K562 (cell line): ENCODE results near the gene C19orf85. TPM values are rescaled to one million over a fixed set of nuclear protein-coding genes. Genes with fewer than 3 reads are reported as not detected.

Source experiments
- BRCA1 ChIP-seq, 2 experiments: fragments of 450-650 bp in 1 of 2; sonication (generic) in 1 of 2; formaldehyde crosslinking in 1 of 2; IDR thresholded peaks; 2 replicates each; pipeline versions ENCODE4 v1.5.0 to v1.6.1; 2017 to 2020; ENCODE audit warnings: mild to moderate bottlenecking in 1 of 2, missing genetic modification reagents in 1 of 2
- CBX1 ChIP-seq: sonication (generic); IDR thresholded peaks from 2 replicates; pipeline ENCODE4 v1.6.1; 2016; ENCODE audit warnings: antibody characterized with exemption, low read depth, mild to moderate bottlenecking
- ELF1 ChIP-seq: fragments of 200-800 bp; sonication (Bioruptor generic); IDR thresholded peaks from 2 replicates; pipeline ENCODE4 v1.6.1; 2016; ENCODE audit warnings: missing genetic modification characterization, missing compliant biosample characterization
- NCOR1 ChIP-seq: fragments of 450-650 bp; IDR thresholded peaks from 2 replicates; pipeline ENCODE4 v1.6.1; 2016; ENCODE audit warnings: mild to moderate bottlenecking, moderate library complexity
- NELFE ChIP-seq: IDR thresholded peaks from 2 replicates; pipeline ENCODE4 v1.6.1; 2011; ENCODE audit warnings: mild to moderate bottlenecking; ENCODE audit not compliant: insufficient read depth, insufficient read length
- RFX7 ChIP-seq: fragments of 250-450 bp; sonication (Bioruptor Pico); IDR thresholded peaks from 2 replicates; pipeline ENCODE4 v1.5.1; 2021; ENCODE audit warnings: mild to moderate bottlenecking
- ZEB2 ChIP-seq: fragments of 450-650 bp; IDR thresholded peaks from 2 replicates; pipeline ENCODE4 v1.6.1; 2016
- ZNF347 ChIP-seq: fragments of 450-650 bp; formaldehyde crosslinking; IDR thresholded peaks from 2 replicates; pipeline ENCODE4 v1.4.0; 2020; ENCODE audit warnings: low read depth, mild to moderate bottlenecking, moderate library complexity
- ZNF707 ChIP-seq: fragments of 250-450 bp; sonication (Bioruptor Pico); conservative IDR thresholded peaks from 2 replicates; pipeline ENCODE4 v1.8.0; 2022; ENCODE audit warnings: inconsistent platforms, mild to moderate bottlenecking, moderate library complexity
- ZNF76 ChIP-seq: fragments of 250-450 bp; sonication (Bioruptor Pico); IDR thresholded peaks from 2 replicates; pipeline ENCODE4 v1.4.0; 2020; ENCODE audit warnings: mild to moderate bottlenecking, moderate library complexity, borderline replicate concordance
- polyA plus RNA-seq, 8 experiments: library from polyadenylated mRNA; depleted of rRNA in 4 of 8; stranded (reverse) in 5 of 8; unstranded in 3 of 8; fragments of >200 nt; fragmentation: Nextera tagmentation in 2 of 8; fragmentation: Illumina TruSeq in 1 of 8; extraction: Ambion mirVana in 2 of 8; extraction: Trizol in 1 of 8; gene quantifications; 2 replicates each; pipeline versions ENCODE4 v1.2.1 to v1.2.3, GENCODE V29; 2011 to 2014; ENCODE audit warnings: inconsistent platforms in 1 of 8, missing spikeins in 1 of 8
- total RNA-seq, 7 experiments: library from RNA; depleted of rRNA in 6 of 7; stranded (reverse); fragments of >200 nt in 6 of 7; fragmentation: Illumina TruSeq in 2 of 7; extraction: Trizol in 2 of 7; gene quantifications; 2 replicates each; pipeline versions ENCODE4 v1.2.1 to v1.2.3, GENCODE V29; 2011 to 2021; ENCODE audit warnings: low replicate concordance in 1 of 7
- TF ChIP-seq, protein P1 (sequence below), 2 experiments: fragments of 450-650 bp; IDR thresholded peaks; 2 replicates each; pipeline ENCODE4 v1.6.1; 2018; ENCODE audit warnings: mild to moderate bottlenecking in 2 of 2, low read depth in 1 of 2; ENCODE audit not compliant: partially characterized antibody in 2 of 2
- TF ChIP-seq, protein P2 (sequence below), 2 experiments: IDR thresholded peaks; 2 replicates each; pipeline ENCODE4 v1.6.1; 2011; ENCODE audit warnings: borderline replicate concordance in 1 of 2, control low read depth in 1 of 2, low read depth in 1 of 2, low read length in 1 of 2, mild to moderate bottlenecking in 1 of 2, mixed read lengths in 1 of 2, moderate library complexity in 1 of 2; ENCODE audit not compliant: insufficient read depth in 1 of 2, insufficient read length in 1 of 2, poor library complexity in 1 of 2, severe bottlenecking in 1 of 2; ENCODE audit errors: extremely low read depth in 1 of 2
- TF ChIP-seq, protein P3 (sequence below): fragments of 250-450 bp; sonication (Bioruptor Pico); IDR thresholded peaks from 2 replicates; pipeline ENCODE4 v1.4.0; 2020; ENCODE audit warnings: mild to moderate bottlenecking, moderate library complexity

C19orf85 gene
- total and polyA plus RNA-seq, 9 of the 15 experiments (the other 6 are each of a cell fraction or from before 2014, with no cell fraction given), result not detected

DNA sequence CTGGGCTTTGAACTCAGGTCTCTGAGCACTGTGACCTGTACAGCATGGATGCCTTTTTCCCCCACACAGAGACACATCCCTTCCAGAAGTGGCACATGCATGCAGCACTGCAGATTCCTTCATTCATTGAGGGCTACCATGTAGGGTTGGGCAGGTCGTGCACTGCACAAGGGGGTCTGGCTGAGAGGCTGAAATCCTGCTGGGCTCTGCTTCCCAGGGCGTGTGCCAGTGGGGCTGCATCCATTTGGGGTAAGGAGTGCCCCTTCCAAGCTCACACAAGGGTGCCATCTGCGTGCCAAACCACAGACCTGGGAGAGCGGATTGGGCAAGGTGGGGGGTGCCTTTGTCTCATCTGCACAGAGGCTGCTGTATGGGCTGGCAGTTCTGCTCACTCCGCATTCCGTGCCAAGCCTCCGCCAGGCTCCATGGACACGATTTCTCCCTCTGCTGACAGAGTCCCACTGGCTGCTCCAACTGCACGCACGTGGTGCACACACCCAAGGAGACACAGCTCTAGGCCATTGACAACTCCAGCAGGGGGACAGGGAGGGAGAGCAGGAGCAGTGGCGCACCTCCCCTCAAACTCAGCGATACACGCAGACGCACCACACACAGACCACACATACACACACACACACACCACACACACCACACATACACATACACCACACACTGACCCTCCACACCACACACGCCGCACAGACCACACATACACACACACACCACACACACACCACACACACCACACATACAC is 17.0 kb downstream of the C19orf85 start (continued):
- TF ChIP-seq NCOR1 (no peak), NELFE (no peak), RFX7 (no peak), ZNF347 (CRISPR knock-in tag) (no peak), ELF1 (tag) (no peak), ZNF76 (no peak), BRCA1 (IDR thresholded peaks at IDR 0.05) (no peak), BRCA1 (CRISPR knock-in tag; IDR thresholded peaks at IDR 0.05) (0 out of 2 replicates have a peak, but pooled peaks have one; percentile 65), ZNF707 (CRISPR knock-in tag) (no peak), CBX1 (no peak), ZEB2 (no peak)
- TF ChIP-seq, protein P1, sequence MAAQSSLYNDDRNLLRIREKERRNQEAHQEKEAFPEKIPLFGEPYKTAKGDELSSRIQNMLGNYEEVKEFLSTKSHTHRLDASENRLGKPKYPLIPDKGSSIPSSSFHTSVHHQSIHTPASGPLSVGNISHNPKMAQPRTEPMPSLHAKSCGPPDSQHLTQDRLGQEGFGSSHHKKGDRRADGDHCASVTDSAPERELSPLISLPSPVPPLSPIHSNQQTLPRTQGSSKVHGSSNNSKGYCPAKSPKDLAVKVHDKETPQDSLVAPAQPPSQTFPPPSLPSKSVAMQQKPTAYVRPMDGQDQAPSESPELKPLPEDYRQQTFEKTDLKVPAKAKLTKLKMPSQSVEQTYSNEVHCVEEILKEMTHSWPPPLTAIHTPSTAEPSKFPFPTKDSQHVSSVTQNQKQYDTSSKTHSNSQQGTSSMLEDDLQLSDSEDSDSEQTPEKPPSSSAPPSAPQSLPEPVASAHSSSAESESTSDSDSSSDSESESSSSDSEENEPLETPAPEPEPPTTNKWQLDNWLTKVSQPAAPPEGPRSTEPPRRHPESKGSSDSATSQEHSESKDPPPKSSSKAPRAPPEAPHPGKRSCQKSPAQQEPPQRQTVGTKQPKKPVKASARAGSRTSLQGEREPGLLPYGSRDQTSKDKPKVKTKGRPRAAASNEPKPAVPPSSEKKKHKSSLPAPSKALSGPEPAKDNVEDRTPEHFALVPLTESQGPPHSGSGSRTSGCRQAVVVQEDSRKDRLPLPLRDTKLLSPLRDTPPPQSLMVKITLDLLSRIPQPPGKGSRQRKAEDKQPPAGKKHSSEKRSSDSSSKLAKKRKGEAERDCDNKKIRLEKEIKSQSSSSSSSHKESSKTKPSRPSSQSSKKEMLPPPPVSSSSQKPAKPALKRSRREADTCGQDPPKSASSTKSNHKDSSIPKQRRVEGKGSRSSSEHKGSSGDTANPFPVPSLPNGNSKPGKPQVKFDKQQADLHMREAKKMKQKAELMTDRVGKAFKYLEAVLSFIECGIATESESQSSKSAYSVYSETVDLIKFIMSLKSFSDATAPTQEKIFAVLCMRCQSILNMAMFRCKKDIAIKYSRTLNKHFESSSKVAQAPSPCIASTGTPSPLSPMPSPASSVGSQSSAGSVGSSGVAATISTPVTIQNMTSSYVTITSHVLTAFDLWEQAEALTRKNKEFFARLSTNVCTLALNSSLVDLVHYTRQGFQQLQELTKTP (IDR thresholded peaks at IDR 0.05; ENCODE audit: low read depth in 1 of 2, partially characterized antibody in 2 of 2), result no peak
- TF ChIP-seq, protein P2, sequence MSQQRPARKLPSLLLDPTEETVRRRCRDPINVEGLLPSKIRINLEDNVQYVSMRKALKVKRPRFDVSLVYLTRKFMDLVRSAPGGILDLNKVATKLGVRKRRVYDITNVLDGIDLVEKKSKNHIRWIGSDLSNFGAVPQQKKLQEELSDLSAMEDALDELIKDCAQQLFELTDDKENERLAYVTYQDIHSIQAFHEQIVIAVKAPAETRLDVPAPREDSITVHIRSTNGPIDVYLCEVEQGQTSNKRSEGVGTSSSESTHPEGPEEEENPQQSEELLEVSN (IDR thresholded peaks at IDR 0.05; ENCODE audit: borderline replicate concordance in 1 of 2, extremely low read depth in 1 of 2, insufficient read depth in 1 of 2, insufficient read length in 1 of 2, low read depth in 1 of 2, low read length in 1 of 2, poor library complexity in 1 of 2, severe bottlenecking in 1 of 2), result peak; percentile 45 to 61
- TF ChIP-seq, protein P3, sequence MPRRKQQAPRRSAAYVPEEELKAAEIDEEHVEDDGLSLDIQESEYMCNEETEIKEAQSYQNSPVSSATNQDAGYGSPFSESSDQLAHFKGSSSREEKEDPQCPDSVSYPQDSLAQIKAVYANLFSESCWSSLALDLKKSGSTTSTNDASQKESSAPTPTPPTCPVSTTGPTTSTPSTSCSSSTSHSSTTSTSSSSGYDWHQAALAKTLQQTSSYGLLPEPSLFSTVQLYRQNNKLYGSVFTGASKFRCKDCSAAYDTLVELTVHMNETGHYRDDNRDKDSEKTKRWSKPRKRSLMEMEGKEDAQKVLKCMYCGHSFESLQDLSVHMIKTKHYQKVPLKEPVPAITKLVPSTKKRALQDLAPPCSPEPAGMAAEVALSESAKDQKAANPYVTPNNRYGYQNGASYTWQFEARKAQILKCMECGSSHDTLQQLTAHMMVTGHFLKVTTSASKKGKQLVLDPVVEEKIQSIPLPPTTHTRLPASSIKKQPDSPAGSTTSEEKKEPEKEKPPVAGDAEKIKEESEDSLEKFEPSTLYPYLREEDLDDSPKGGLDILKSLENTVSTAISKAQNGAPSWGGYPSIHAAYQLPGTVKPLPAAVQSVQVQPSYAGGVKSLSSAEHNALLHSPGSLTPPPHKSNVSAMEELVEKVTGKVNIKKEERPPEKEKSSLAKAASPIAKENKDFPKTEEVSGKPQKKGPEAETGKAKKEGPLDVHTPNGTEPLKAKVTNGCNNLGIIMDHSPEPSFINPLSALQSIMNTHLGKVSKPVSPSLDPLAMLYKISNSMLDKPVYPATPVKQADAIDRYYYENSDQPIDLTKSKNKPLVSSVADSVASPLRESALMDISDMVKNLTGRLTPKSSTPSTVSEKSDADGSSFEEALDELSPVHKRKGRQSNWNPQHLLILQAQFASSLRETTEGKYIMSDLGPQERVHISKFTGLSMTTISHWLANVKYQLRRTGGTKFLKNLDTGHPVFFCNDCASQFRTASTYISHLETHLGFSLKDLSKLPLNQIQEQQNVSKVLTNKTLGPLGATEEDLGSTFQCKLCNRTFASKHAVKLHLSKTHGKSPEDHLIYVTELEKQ (CRISPR knock-in tag), result no peak
